Central memory CD8-positive, alpha-beta T cell (primary cell): ENCODE data around the gene ZNRD2.

Experiments
- ATAC-seq: fragments of 150-1000 bp; cut with Tn5 transposase; replicated peaks from 2 replicates; pipeline ENCODE4 v1.10.0; 2022; ENCODE audit warnings: mild to moderate bottlenecking, moderate FRiP score, moderate number of reproducible peaks; ENCODE audit not compliant: poor library complexity, severe bottlenecking; ENCODE audit errors: extremely low read depth
- DNase-seq, 2 donors: peaks; one replicate each; pipeline ENCODE4 v3.0.0; 2021; ENCODE audit warnings: low spot score in 2 of 2
- H3K27ac Mint-ChIP-seq: one replicate; pipeline ENCODE4 v1.8.0; 2022; ENCODE audit warnings: low read depth, mild to moderate bottlenecking, moderate library complexity, mixed read lengths
- H3K27me3 Mint-ChIP-seq: one replicate; pipeline ENCODE4 v1.8.0; 2022; ENCODE audit warnings: mixed read lengths
- H3K36me3 Mint-ChIP-seq: one replicate; pipeline ENCODE4 v1.8.0; 2022; ENCODE audit warnings: mild to moderate bottlenecking, moderate library complexity, mixed read lengths; ENCODE audit not compliant: insufficient read depth
- H3K4me1 Mint-ChIP-seq: one replicate; pipeline ENCODE4 v1.8.0; 2022; ENCODE audit warnings: mixed read lengths
- H3K4me3 Mint-ChIP-seq: one replicate; pipeline ENCODE4 v1.8.0; 2022; ENCODE audit warnings: mild to moderate bottlenecking, moderate library complexity, mixed read lengths
- H3K9me3 Mint-ChIP-seq: one replicate; pipeline ENCODE4 v1.8.0; 2022; ENCODE audit warnings: mixed read lengths

Gene ZNRD2

DNA sequence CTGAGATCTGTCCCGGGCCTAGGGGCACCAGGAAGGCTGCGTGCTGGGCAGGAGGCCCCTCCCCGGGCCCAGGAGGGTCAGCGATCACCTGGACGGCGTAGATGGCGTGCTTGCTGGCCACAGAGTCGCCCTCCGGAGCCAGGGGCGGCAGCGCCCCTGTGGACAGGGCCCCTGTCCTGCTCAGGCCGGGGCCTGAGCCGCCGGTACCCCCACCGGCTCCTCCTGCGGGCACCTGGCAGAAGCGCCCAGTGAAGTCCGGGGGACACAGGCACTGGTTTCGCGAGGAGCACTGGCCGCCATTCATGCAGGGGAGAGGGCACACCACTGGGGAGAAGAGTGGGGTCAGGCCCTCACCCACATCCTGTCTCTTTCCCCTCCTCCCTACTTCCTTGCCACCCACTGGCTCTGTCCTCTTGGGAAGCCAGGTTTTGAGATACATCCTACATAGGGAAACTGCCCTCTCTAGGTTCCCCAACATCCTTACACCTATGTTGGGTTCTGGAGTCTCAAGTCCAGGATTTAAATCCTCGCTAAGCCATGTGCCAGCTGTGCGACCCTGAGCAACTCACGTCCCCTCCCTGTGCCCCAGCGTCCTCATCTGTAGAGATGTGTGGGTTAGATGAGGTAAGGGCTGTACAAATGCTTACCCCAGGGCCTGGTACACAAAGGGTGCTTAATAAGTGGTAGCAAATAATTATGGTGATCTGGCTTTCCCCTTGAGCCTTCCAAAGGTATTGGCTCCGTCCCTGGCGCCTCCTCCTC is 16.0 kb upstream of the ZNRD2 start:
- Mint-ChIP-seq H3K27ac (peak overlapping the region; percentile 77), H3K4me1 (peaks cover 59% of the 10 kb centered on the region), H3K9me3 (no peaks in the 10 kb centered on the region), H3K27me3 (no peaks in the 10 kb centered on the region), H3K36me3 (peaks cover 18% of the 10 kb centered on the region), H3K4me3 (peak overlapping the region; percentile 82)
- ATAC-seq = no peak
- no peak for DNase-seq

DNA sequence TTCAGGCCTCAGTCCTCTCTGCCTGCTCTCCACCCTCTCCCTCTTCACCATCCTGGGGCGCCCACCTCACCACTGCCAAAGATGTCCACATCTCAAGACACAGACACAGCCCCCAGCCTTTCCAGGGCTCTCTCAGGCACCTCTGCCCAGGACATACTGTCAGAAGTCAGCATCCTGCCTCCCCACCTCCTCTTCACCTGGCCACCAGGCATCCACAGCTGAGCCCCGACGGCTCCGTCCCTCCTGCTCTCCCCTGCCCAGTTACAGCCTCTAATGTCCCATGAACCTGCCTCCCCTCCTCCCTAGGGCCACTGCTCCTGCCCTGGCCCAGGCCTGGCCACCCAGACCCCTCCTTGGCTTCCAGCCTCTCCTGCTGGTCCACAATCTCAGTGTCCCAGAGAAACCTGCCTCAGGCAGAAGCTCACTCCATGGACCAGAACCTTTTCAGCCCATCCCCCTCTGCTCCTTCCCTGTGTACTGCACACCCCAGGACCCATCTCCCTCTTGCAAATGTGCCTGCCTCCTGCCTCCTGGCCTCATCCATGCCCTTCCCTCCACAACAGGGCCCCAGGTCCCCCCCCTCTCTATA is 15.3 kb upstream of the ZNRD2 start:
- Mint-ChIP-seq H3K36me3 (peaks cover 18% of the 10 kb centered on the region), H3K27me3 (no peaks in the 10 kb centered on the region), H3K4me3 (peak overlapping the region; percentile 82), H3K9me3 (no peaks in the 10 kb centered on the region), H3K27ac (peak overlapping the region; percentile 77), H3K4me1 (peaks cover 65% of the 10 kb centered on the region)
- DNase-seq (no peak), ATAC-seq (no peak)

DNA sequence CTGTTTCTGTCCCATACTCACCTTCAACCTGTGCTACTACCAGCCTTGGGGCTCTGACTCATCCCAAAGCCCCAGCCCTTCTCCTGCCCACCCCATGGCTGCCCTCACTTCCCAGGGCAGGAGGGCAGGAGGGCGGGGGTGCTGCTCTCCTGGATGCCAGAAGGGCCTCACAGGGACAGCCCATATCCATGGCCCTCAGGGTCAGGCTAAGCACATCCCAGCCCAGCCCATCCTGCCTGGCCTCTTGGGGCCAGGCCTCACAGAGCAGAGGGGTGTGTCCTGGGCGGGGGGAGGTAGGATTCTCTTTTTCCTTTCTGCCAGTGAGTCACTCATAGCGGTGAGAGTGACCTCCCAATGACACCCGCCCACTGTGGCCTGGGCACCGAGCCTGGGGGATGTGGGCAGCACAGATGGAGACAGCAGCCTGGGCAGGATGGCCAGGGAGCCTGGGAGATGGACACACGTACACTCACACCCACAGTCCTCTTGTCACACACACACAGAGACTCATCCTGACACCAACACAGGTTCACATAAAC is 14.5 kb upstream of the ZNRD2 start:
- ATAC-seq (no peak), DNase-seq (no peak)
- H3K4me1 Mint-ChIP-seq = peaks cover 74% of the 10 kb centered on the region
- peak overlapping the region; percentile 77 for H3K27ac Mint-ChIP-seq
- no peaks in the 10 kb centered on the region for H3K9me3 Mint-ChIP-seq
- no peaks in the 10 kb centered on the region for H3K27me3 Mint-ChIP-seq
- peaks cover 15% of the 10 kb centered on the region for H3K36me3 Mint-ChIP-seq
- peak overlapping the region; percentile 82 for H3K4me3 Mint-ChIP-seq

DNA sequence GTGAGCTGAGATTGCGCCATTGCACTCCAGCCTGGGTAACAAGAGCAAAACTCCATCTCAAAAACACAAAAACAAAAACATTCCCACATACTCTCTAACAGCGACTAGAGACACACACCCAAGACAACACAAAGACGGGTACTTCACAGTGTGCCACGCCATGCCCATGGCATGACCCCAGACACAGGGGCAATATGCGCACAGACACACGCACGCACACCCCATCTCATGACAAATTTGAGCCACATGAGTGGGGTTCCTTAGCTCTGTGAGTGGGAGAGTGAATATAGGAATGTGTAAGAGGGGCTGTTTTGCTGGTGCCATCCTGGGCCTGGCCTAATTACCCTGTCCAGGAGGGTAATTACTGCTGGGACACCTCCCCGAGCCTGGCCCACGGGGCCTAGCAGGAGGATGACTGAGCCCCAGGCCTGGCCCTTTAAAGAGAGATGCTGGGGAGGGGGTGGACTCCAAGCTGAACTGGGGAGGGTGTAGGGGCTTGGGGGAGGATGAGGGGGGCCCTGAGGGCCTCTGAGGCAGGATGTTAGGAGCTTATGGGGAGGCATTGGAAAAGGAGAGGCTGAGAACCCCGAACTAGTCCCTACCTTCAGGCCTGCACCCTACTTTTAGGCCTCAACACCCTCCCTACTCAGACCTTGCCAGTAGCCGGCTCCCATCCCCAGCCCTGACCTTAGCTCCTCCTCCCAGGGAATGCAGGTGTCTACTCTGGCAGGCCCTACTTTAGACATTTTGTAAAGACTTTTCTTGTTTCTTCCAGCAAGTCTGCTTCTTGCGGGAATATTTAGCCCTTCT is 13.6 kb upstream of the ZNRD2 start:
- peaks cover 11% of the 10 kb centered on the region for H3K36me3 Mint-ChIP-seq
- DNase-seq (no peak), ATAC-seq (no peak)
- peak overlapping the region; percentile 92 for H3K27ac Mint-ChIP-seq
- H3K4me1 Mint-ChIP-seq = peaks cover 69% of the 10 kb centered on the region
- H3K4me3 Mint-ChIP-seq = peak overlapping the region; percentile 82
- no peaks in the 10 kb centered on the region for H3K9me3 Mint-ChIP-seq
- no peaks in the 10 kb centered on the region for H3K27me3 Mint-ChIP-seq

DNA sequence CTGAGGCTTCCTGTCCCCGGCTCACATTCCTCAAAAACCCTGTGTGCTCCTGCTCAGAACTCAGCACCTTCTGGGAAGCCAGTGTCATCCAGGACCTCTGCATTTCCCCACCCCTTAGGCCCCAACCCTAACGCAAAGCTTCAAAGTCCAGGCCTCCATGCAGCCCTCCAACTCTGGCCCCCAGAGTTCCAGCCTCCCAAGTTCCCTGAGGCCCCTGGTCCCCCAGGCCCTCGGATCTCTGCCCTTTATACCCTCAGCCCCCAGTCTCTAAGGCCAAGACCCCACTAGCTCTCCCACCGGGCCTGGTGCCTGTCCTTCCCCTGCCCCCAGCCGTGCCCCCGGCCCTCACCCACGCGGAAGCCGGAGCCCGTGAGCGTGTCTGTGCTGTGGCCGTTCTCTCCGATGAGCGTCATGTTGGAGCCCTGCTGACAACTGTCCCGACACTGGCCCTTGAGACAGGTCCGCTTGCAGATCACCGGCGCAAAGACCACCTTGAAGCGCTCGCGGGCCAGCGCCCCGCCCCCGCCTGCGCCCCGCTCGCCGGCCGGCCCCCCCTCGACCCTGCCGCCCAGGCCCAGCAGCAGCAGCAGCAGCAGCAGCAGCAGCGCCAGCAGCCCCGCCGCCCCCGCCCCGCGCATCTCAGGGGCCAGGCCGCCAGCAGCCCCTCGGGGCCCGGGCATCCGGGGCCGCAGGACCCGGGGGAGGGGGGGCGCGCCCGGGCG is 12.8 kb upstream of the ZNRD2 start:
- Mint-ChIP-seq H3K27ac (peak overlapping the region; percentile 92), H3K9me3 (no peaks in the 10 kb centered on the region), H3K4me1 (peaks cover 66% of the 10 kb centered on the region), H3K4me3 (peak overlapping the region; percentile 82), H3K36me3 (peaks cover 6% of the 10 kb centered on the region), H3K27me3 (no peaks in the 10 kb centered on the region)
- DNase-seq (no peak), ATAC-seq (no peak)

DNA sequence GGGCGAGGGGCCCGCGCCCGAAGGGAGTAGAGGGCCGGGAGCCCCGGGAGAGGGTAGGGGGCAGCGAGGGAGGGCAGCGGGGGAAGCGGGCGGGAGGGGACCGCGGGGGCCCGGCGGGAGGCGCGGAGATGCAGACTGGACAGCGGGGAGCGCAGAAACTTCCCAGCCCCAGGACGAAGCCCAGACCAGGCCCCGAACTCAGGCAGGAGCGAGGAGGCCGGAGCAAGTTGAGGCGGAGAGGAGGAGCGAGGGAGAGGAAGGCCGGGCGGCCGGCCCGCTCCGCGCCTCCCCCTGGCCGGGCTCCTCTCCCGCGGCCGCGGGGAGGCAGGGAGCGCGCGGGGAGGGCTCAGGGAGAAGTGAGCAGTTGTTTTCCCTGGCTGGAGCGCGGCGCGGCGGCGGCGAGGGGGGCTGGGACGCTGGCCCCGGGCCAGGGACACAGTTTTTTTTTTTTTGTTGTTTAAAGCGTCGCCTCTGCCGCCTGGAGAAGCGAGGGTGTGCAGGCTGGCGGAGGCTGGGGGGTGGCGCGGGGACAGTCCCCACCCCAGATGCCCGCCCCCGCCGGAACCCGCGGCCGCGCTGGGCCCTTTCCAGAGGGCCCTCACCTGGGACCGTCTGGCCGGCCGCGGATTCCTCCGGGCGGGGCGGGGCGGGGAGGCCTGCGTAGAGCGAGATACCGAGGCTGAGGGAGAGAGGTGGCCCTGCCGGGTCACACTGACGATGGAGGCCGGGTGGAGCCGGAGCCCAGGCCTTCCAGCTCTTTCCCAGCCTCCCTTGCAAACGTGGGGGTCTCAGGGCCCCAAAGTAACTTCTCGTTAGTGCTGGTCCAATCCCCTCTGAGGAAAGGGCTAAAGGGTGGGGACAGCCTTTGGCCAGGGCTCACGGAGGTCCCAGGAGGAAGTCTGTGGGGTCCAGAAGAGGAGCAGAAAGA is 12.0 kb upstream of the ZNRD2 start, which contains the start of gene LTBP3:
Gene LTBP3, minus strand, starts transcription at position 358 of the 928 bp plus-strand sequence. CDS start 400 bp downstream, outside the sequence.
- ATAC-seq (peak; percentile 66), DNase-seq (peak in 1 of 2 donors; percentile 32)
- H3K27ac Mint-ChIP-seq = peak within 1 kb of the TSS; percentile 92
- H3K27me3 Mint-ChIP-seq = no peaks in the 10 kb centered on the region
- H3K36me3 Mint-ChIP-seq = peaks cover 4% of the 10 kb centered on the region
- H3K9me3 Mint-ChIP-seq = no peaks in the 10 kb centered on the region
- H3K4me1 Mint-ChIP-seq = peaks cover 62% of the 10 kb centered on the region
- H3K4me3 Mint-ChIP-seq = peak within 1 kb of the TSS; percentile 82

- Mint-ChIP-seq H3K4me3 (peak overlapping the region; percentile 82), H3K27ac (peak overlapping the region; percentile 92), H3K4me1 (peaks cover 62% of the 10 kb centered on the region), H3K36me3 (peaks cover 4% of the 10 kb centered on the region), H3K27me3 (no peaks in the 10 kb centered on the region), H3K9me3 (no peaks in the 10 kb centered on the region)
- no peak for DNase-seq
- ATAC-seq = no peak
Measured at GRCh38 chr11:65558930-65559509, 11.3 kb upstream of the ZNRD2 start.

GRCh38 chr11:65559535-65559934 is 10.7 kb upstream of the ZNRD2 start:
- no peak for ATAC-seq
- H3K27me3 Mint-ChIP-seq = no peaks in the 10 kb centered on the region
- no peaks in the 10 kb centered on the region for H3K9me3 Mint-ChIP-seq
- no peak for DNase-seq
- peak overlapping the region; percentile 82 for H3K4me3 Mint-ChIP-seq
- peaks cover 4% of the 10 kb centered on the region for H3K36me3 Mint-ChIP-seq
- peak overlapping the region; percentile 92 for H3K27ac Mint-ChIP-seq
- peaks cover 57% of the 10 kb centered on the region for H3K4me1 Mint-ChIP-seq

- Mint-ChIP-seq H3K36me3 (peaks cover 4% of the 10 kb centered on the region), H3K9me3 (no peaks in the 10 kb centered on the region), H3K4me3 (no peak overlapping the region), H3K4me1 (peaks cover 57% of the 10 kb centered on the region), H3K27ac (peak overlapping the region; percentile 47), H3K27me3 (no peaks in the 10 kb centered on the region)
- no peak for ATAC-seq
- no peak for DNase-seq
Measured at GRCh38 chr11:65559951-65560537, 10.2 kb upstream of the ZNRD2 start.

GRCh38 chr11:65560555-65561418 is 9.5 kb upstream of the ZNRD2 start:
- Mint-ChIP-seq H3K4me1 (peaks cover 57% of the 10 kb centered on the region), H3K27ac (peak overlapping the region; percentile 47), H3K4me3 (no peak overlapping the region), H3K27me3 (no peaks in the 10 kb centered on the region), H3K36me3 (peaks cover 5% of the 10 kb centered on the region), H3K9me3 (no peaks in the 10 kb centered on the region)
- DNase-seq (no peak), ATAC-seq (no peak)
